B cell (primary cell): Measurements from ENCODE around the gene NUP210L. TPM values are rescaled to one million over a fixed set of nuclear protein-coding genes. Genes with fewer than 3 reads are reported as not detected.

ENCODE experiments used
- ATAC-seq: fragments of 200-7000 bp; cut with Tn5 transposase; one replicate; pipeline ENCODE4 v1.10.0; 2021; ENCODE audit warnings: low read depth, mild to moderate bottlenecking, moderate number of reproducible peaks, moderate library complexity
- CTCF ChIA-PET: fragments of 350-600 bp; sonication (Branson Sonifier 250); formaldehyde crosslinking; loops from one replicate; lab custom pipeline; 2021; ENCODE audit warnings: antibody characterized with exemption, inconsistent platforms; lab: Charles Lee
- POLR2A ChIA-PET: fragments of 350-600 bp; sonication (Branson Sonifier 250); formaldehyde crosslinking; loops from one replicate; lab custom pipeline; 2021; ENCODE audit warnings: antibody characterized with exemption; lab: Charles Lee
- DNase-seq: peaks from one replicate; pipeline ENCODE4 v3.0.0; 2013
- H2AFZ ChIP-seq: 2 replicates; pipeline ENCODE4 v1.6.1; 2012; ENCODE audit warnings: mild to moderate bottlenecking, low read depth, low read length; ENCODE audit not compliant: insufficient read depth, poor library complexity, severe bottlenecking
- H3K27ac ChIP-seq, 2 donors: 1 replicate in 1 of 2; 2 replicates in 1 of 2; pipeline ENCODE4 v1.5.1; 2012 to 2013; ENCODE audit warnings: low read length in 2 of 2, mild to moderate bottlenecking in 2 of 2, moderate library complexity in 1 of 2
- H3K27me3 ChIP-seq, 4 experiments: fragments of 200-600 bp in 1 of 4; sonication (generic) in 1 of 4; replicated peaks in 1 of 4; 1 replicate in 2 of 4; 2 replicates in 2 of 4; pipeline versions ENCODE4 v1.6.1 to v1.7.0; 2013 to 2016; ENCODE audit warnings: low read length in 3 of 4, mild to moderate bottlenecking in 2 of 4, mixed read lengths in 1 of 4, moderate library complexity in 1 of 4; ENCODE audit not compliant: insufficient read depth in 4 of 4, control insufficient read depth in 3 of 4; ENCODE audit errors: control extremely low read depth in 1 of 4
- H3K36me3 ChIP-seq, 2 experiments: replicated peaks in 1 of 2; 1 replicate in 1 of 2; 2 replicates in 1 of 2; pipeline versions ENCODE4 v1.6.1 to v1.7.1; 2013; ENCODE audit warnings: low read length in 1 of 2; ENCODE audit not compliant: insufficient read depth in 2 of 2, control insufficient read depth in 1 of 2; ENCODE audit errors: control extremely low read depth in 1 of 2, extremely low read depth in 1 of 2
- H3K4me1 ChIP-seq, 2 donors: fragments of 200-600 bp in 1 of 2; sonication (generic) in 1 of 2; 1 replicate in 1 of 2; 2 replicates in 1 of 2; pipeline versions ENCODE4 v1.5.1 to v1.6.1; 2013 to 2017; ENCODE audit warnings: low read length in 2 of 2; ENCODE audit not compliant: control insufficient read depth in 2 of 2, insufficient read depth in 2 of 2
- H3K4me2 ChIP-seq: replicated peaks from 2 replicates; pipeline ENCODE3; 2012; ENCODE audit warnings: mild to moderate bottlenecking, low read depth, low read length; ENCODE audit not compliant: poor library complexity, severe bottlenecking
- H3K4me3 ChIP-seq, 5 experiments: fragments of 200-600 bp in 1 of 5; sonication (generic) in 1 of 5; 1 replicate in 3 of 5; 2 replicates in 2 of 5; pipeline versions ENCODE4 v1.5.1 to v1.7.0; 2011 to 2016; ENCODE audit warnings: low read length in 4 of 5, mild to moderate bottlenecking in 4 of 5, low read depth in 2 of 5, control low read depth in 1 of 5, moderate library complexity in 1 of 5; ENCODE audit not compliant: insufficient read depth in 1 of 5; ENCODE audit errors: control extremely low read depth in 1 of 5, extremely low read depth in 1 of 5
- H3K79me2 ChIP-seq: fragments of 200-600 bp; sonication (generic); one replicate; pipeline ENCODE4 v1.6.0; 2016; ENCODE audit warnings: low read length; ENCODE audit not compliant: control insufficient read depth, insufficient read depth
- H3K9ac ChIP-seq: fragments of 200-600 bp; sonication (generic); 2 replicates; pipeline ENCODE4 v1.6.1; 2017; ENCODE audit warnings: mild to moderate bottlenecking, low read length, moderate library complexity
- H3K9me3 ChIP-seq, 3 donors: one replicate each; pipeline versions ENCODE4 v1.6.1 to v1.7.1; 2013; ENCODE audit warnings: low read length in 2 of 3; ENCODE audit not compliant: control insufficient read depth in 2 of 3, insufficient read depth in 1 of 3; ENCODE audit errors: control extremely low read depth in 1 of 3
- H4K20me1 ChIP-seq: 2 replicates; pipeline ENCODE4 v1.6.0; 2012; ENCODE audit warnings: mild to moderate bottlenecking, low read length; ENCODE audit not compliant: insufficient read depth, control insufficient read depth, poor library complexity, severe bottlenecking
- H3K27ac Mint-ChIP-seq: one replicate; pipeline ENCODE4 v1.8.0; 2021; ENCODE audit warnings: mixed read lengths
- H3K27me3 Mint-ChIP-seq: one replicate; pipeline ENCODE4 v1.8.0; 2021; ENCODE audit warnings: mixed read lengths
- H3K4me1 Mint-ChIP-seq: one replicate; pipeline ENCODE4 v1.8.0; 2021; ENCODE audit warnings: mixed read lengths
- H3K4me3 Mint-ChIP-seq: one replicate; pipeline ENCODE4 v1.8.0; 2021; ENCODE audit warnings: mixed read lengths
- H3K9me3 Mint-ChIP-seq: one replicate; pipeline ENCODE4 v1.8.0; 2022; ENCODE audit warnings: mixed read lengths; ENCODE audit not compliant: insufficient read depth
- CTCF ChIP-seq: fragments of 200-600 bp; IDR thresholded peaks from one replicate; pipeline ENCODE4 v1.8.0; 2022; ENCODE audit warnings: antibody characterized with exemption, mild to moderate bottlenecking
- EZH2 ChIP-seq: IDR thresholded peaks from 2 replicates; pipeline ENCODE4 v1.6.1; 2012; ENCODE audit warnings: borderline replicate concordance, low read depth, mild to moderate bottlenecking, moderate library complexity, low read length; ENCODE audit not compliant: insufficient read depth, poor library complexity, severe bottlenecking
- WGBS: methylation state at CpG from one replicate; pipeline ENCODE4 v1.1.5; 2013; ENCODE audit warnings: missing lambda C conversion rate; ENCODE audit not compliant: insufficient coverage; 5-methylcytosine and 5-hydroxymethylcytosine counted together
- intact Hi-C: fragments of 100-400 bp; cut with micrococcal nuclease; formaldehyde crosslinking; loops from one replicate; pipeline ENCODE4 v1.10.0; 2022
- polyA plus RNA-seq: library from polyadenylated mRNA; depleted of rRNA; stranded (reverse); fragments of >200 nt; gene quantifications from 2 replicates; pipeline ENCODE4 v1.2.3, GENCODE V29; 2012
- total RNA-seq, 2 donors: library from RNA; stranded (reverse); fragments of 120-200 nt in 1 of 2; gene quantifications; 1 replicate in 1 of 2; 2 replicates in 1 of 2; pipeline versions ENCODE4 v1.2.3 to v1.2.4, GENCODE V29; 2013 to 2022

The NUP210L gene
- total and polyA plus RNA-seq, 2 donors (not counting 1 experiment from before 2014, with no cell fraction given) = 0.04 to 0.20 TPM

- Mint-ChIP-seq H3K9me3 (no peaks in the 10 kb centered on the region), H3K4me3 (no peak overlapping the region), H3K27ac (peak overlapping the region; percentile 97), H3K27me3 (no peaks in the 10 kb centered on the region), H3K4me1 (peaks cover 68% of the 10 kb centered on the region)
- Histone ChIP-seq H2AFZ (no peak overlapping the region), H3K9me3 (no peaks in the 10 kb centered on the region), H4K20me1 (peaks cover 40% of the 10 kb centered on the region), H3K4me1 (peaks cover 48 to 52% of the 10 kb centered on the region in 2 donors), H3K4me3 (no peak overlapping the region), H3K79me2 (peaks cover 73% of the 10 kb centered on the region), H3K4me2 (no peak overlapping the region), H3K9ac (no peak overlapping the region), H3K36me3 (peaks cover 0 to 19% of the 10 kb centered on the region in 2 experiments), H3K27ac (peak overlapping the region in 1 of 2 donors; percentile 97), H3K27me3 (no peaks in the 10 kb centered on the region)
- TF ChIP-seq CTCF (no peak), EZH2 (no peak)
- DNase-seq (no peak), ATAC-seq (no peak)
- WGBS = 95% methylated on average over 3 of the region's 3 CpGs
- POLR2A ChIA-PET = interaction anchor here (1.6 to 9.2 kb wide), 4 partner anchors 8 to 37 kb away, joined by 3 to 115 read pairs (median 16); partner anchors contain the start of genes CREB3L4, DENND4B and GATAD2B
- intact Hi-C loops = loop anchor here (5.0 kb wide), 1 partner anchor 313 kb away; the partner anchor contains the start of gene HAX1
- CTCF ChIA-PET = interaction anchor here (1.0 to 5.6 kb wide), 4 partner anchors 8 to 28 kb away, joined by 5 to 47 read pairs (median 8); partner anchors contain the start of genes CREB3L4, DENND4B and JTB
Observed at GRCh38 chr1:153959454-153959853, 195.4 kb downstream of the NUP210L start.

GRCh38 chr1:153958961-153959260 is 196.0 kb downstream of the NUP210L start:
- peak overlapping the region; percentile 100 for H3K4me3 Mint-ChIP-seq
- intact Hi-C loops = loop anchor here (1.0 to 5.0 kb wide), 7 partner anchors 8 to 313 kb away; partner anchors contain the start of genes CREB3L4, DENND4B, HAX1 and JTB
- Histone ChIP-seq H3K9ac (peak overlapping the region; percentile 99), H3K27me3 (no peaks in the 10 kb centered on the region), H3K79me2 (peaks cover 73% of the 10 kb centered on the region), H3K27ac (peak overlapping the region in 1 of 2 donors; percentile 97), H4K20me1 (peaks cover 46% of the 10 kb centered on the region), H3K9me3 (no peaks in the 10 kb centered on the region), H3K4me2 (peak overlapping the region; percentile 86), H3K4me1 (peaks cover 45 to 49% of the 10 kb centered on the region in 2 donors), H2AFZ (peak overlapping the region; percentile 39), H3K36me3 (peaks cover 0 to 24% of the 10 kb centered on the region in 2 experiments), H3K4me3 (peak overlapping the region in 2 of 5 experiments; percentile 79 to 98)
- TF ChIP-seq EZH2 = no peak
- TF ChIP-seq CTCF = no peak
- ChIA-PET POLR2A (interaction anchor here (0.5 to 9.2 kb wide), 8 partner anchors 9 to 185 kb away, joined by 3 to 115 read pairs (median 6); partner anchors contain the start of genes CREB3L4, DENND4B, GATAD2B and RPS27), CTCF (interaction anchor here (0.7 to 5.6 kb wide), 6 partner anchors 9 to 391 kb away, joined by 3 to 47 read pairs (median 6); partner anchors contain the start of genes CREB3L4, DENND4B and JTB)
- WGBS = no CpG with 5 or more reads among the region's 4 CpGs
- no peaks in the 10 kb centered on the region for H3K9me3 Mint-ChIP-seq
- no peak for DNase-seq
- no peaks in the 10 kb centered on the region for H3K27me3 Mint-ChIP-seq
- H3K4me1 Mint-ChIP-seq = peaks cover 70% of the 10 kb centered on the region
- ATAC-seq = no peak
- peak overlapping the region; percentile 97 for H3K27ac Mint-ChIP-seq
